Thoracic aorta (tissue), 2 donors: ENCODE measurements around the gene SMCO2. TPM values are rescaled to one million over a fixed set of nuclear protein-coding genes. Genes with fewer than 3 reads are reported as not detected.

Experiments
- ATAC-seq: fragments of 150-250 bp; one replicate; pipeline ENCODE4 v1.8.0; 2017; ENCODE audit warnings: low read depth; ENCODE audit not compliant: insufficient number of reproducible peaks, low FRiP score
- DNase-seq: peaks from one replicate; pipeline ENCODE4 v3.0.0-alpha.2; 2020; ENCODE audit warnings: low spot score
- H3K27ac ChIP-seq, 2 donors: fragments of 200-600 bp; sonication (generic); 1 replicate in 1 of 2; 2 replicates in 1 of 2; pipeline ENCODE4 v1.5.1; 2016; ENCODE audit warnings: mild to moderate bottlenecking in 2 of 2, moderate library complexity in 2 of 2
- H3K27me3 ChIP-seq: fragments of 200-600 bp; sonication (generic); replicated peaks from 2 replicates; pipeline ENCODE4 v1.6.0; 2016; ENCODE audit warnings: mild to moderate bottlenecking; ENCODE audit not compliant: insufficient read depth
- H3K36me3 ChIP-seq: fragments of 200-600 bp; sonication (generic); one replicate; pipeline ENCODE4 v1.5.1; 2016
- H3K4me1 ChIP-seq, 2 donors: fragments of 200-600 bp; sonication (generic); 1 replicate in 1 of 2; 2 replicates in 1 of 2; pipeline versions ENCODE4 v1.5.1 to v1.6.0; 2016; ENCODE audit warnings: low read depth in 2 of 2, mild to moderate bottlenecking in 1 of 2; ENCODE audit not compliant: control insufficient read depth in 1 of 2
- H3K4me3 ChIP-seq: fragments of 200-600 bp; sonication (generic); 2 replicates; pipeline ENCODE4 v1.5.1; 2016; ENCODE audit warnings: mild to moderate bottlenecking
- H3K9me3 ChIP-seq: fragments of 200-600 bp; sonication (generic); 2 replicates; pipeline ENCODE4 v1.5.1; 2016
- total RNA-seq, 2 donors: library from RNA; depleted of rRNA; stranded (reverse); fragments of >200 nt; gene quantifications; one replicate each; pipeline versions ENCODE4 v1.1.0 to v1.2.3, GENCODE V29; 2016
- TF ChIP-seq, protein P1 (sequence below): fragments of 200-600 bp; sonication (generic); IDR thresholded peaks from one replicate; pipeline ENCODE4 v1.5.1; 2019; ENCODE audit warnings: antibody characterized with exemption

SMCO2 gene
- total RNA-seq, 2 donors from 2014 or later, result not detected

DNA sequence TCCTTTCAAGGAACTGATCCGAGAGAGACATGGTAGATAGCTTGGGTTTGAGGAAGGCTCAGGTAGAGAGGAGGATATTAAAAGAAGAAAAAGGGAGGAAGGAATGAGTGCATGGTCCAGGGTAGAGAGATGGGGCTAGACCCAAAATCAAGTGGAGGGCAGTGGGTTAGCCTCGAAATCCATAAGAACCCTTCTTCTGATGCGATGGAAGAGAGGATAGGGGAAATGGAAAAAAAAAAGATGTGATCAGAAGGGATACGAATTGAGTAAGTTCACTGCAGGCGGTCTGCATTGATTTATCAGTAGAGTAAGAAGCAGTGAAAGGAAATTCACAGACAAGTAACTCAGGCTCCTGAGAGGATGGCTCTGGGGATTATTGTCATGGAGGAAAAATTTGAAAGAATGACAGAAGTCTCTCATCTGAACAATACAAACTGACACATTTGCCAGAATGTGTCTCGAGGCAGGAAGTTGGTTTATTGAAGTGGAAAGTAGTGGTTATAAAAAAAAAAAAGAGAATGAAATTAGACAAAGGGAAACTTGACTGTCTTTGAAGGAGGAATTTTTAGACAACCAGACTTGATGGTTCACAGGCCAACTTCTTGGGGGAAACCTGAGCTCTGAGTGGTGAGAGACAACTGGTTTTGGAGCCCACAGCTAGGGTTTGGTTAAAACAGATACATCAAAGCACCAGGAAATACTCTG, 87.7 kb downstream of the SMCO2 start:
- Histone ChIP-seq H3K36me3 (no peaks in the 10 kb centered on the region), H3K27ac (peak overlapping the region in 1 of 2 donors; percentile 7), H3K4me3 (no peak overlapping the region), H3K4me1 (peaks cover 24 to 65% of the 10 kb centered on the region in 2 donors), H3K9me3 (no peaks in the 10 kb centered on the region), H3K27me3 (no peaks in the 10 kb centered on the region)
- no peak for DNase-seq
- ATAC-seq, result no peak
- TF ChIP-seq, protein P1, sequence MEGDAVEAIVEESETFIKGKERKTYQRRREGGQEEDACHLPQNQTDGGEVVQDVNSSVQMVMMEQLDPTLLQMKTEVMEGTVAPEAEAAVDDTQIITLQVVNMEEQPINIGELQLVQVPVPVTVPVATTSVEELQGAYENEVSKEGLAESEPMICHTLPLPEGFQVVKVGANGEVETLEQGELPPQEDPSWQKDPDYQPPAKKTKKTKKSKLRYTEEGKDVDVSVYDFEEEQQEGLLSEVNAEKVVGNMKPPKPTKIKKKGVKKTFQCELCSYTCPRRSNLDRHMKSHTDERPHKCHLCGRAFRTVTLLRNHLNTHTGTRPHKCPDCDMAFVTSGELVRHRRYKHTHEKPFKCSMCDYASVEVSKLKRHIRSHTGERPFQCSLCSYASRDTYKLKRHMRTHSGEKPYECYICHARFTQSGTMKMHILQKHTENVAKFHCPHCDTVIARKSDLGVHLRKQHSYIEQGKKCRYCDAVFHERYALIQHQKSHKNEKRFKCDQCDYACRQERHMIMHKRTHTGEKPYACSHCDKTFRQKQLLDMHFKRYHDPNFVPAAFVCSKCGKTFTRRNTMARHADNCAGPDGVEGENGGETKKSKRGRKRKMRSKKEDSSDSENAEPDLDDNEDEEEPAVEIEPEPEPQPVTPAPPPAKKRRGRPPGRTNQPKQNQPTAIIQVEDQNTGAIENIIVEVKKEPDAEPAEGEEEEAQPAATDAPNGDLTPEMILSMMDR, result no peak

- ATAC-seq, result no peak
- Histone ChIP-seq H3K27ac (peak overlapping the region in 1 of 2 donors; percentile 7), H3K4me3 (no peak overlapping the region), H3K4me1 (peaks cover 28 to 63% of the 10 kb centered on the region in 2 donors), H3K27me3 (no peaks in the 10 kb centered on the region), H3K36me3 (no peaks in the 10 kb centered on the region), H3K9me3 (no peaks in the 10 kb centered on the region)
- TF ChIP-seq, protein P1, result no peak
- no peak for DNase-seq
These were observed 88.2 kb downstream of the SMCO2 start for GRCh38 chr12:27534765-27535161.

- no peak for DNase-seq
- TF ChIP-seq, protein P1, result no peak
- Histone ChIP-seq H3K4me1 (peaks cover 24 to 63% of the 10 kb centered on the region in 2 donors), H3K4me3 (no peak overlapping the region), H3K9me3 (no peaks in the 10 kb centered on the region), H3K27me3 (no peaks in the 10 kb centered on the region), H3K27ac (no peak overlapping the region), H3K36me3 (no peaks in the 10 kb centered on the region)
- no peak for ATAC-seq
These were observed 88.8 kb downstream of the SMCO2 start for GRCh38 chr12:27535318-27535717.

- Histone ChIP-seq H3K27ac (peak overlapping the region; percentile 87 to 88), H3K4me3 (peak overlapping the region; percentile 45), H3K27me3 (no peaks in the 10 kb centered on the region), H3K4me1 (peaks cover 36 to 73% of the 10 kb centered on the region in 2 donors), H3K9me3 (no peaks in the 10 kb centered on the region), H3K36me3 (no peaks in the 10 kb centered on the region)
- DNase-seq, result no peak
- TF ChIP-seq, protein P1, result no peak
- no peak for ATAC-seq
These were observed 91.5 kb downstream of the SMCO2 start for GRCh38 chr12:27537855-27538675.

GRCh38 chr12:27539191-27539631, 92.7 kb downstream of the SMCO2 start:
- H3K27ac ChIP-seq, result peak overlapping the region; percentile 87 to 88
- TF ChIP-seq, protein P1, result no peak
- H3K27me3 ChIP-seq, result no peaks in the 10 kb centered on the region
- H3K4me1 ChIP-seq, result peaks cover 39 to 73% of the 10 kb centered on the region in 2 donors
- H3K4me3 ChIP-seq, result peak overlapping the region; percentile 16
- H3K36me3 ChIP-seq, result no peaks in the 10 kb centered on the region
- DNase-seq, result no peak
- H3K9me3 ChIP-seq, result no peaks in the 10 kb centered on the region
- ATAC-seq, result no peak
